CD4-positive, alpha-beta T cell treated with Interferon alpha-2 for 1 hour (primary cell): ENCODE results near the gene ZBTB8A.
"Not testable (repeated sequence)": the region's sequence is repeated elsewhere in the genome, so short reads cannot be mapped to it uniquely, and the experiment has no call there.

Source experiments
- DNase-seq, 2 donors: peaks; one replicate each; pipeline ENCODE4 v3.0.0-alpha.2; 2020 to 2022

The ZBTB8A gene

GRCh38 chr1:32622806-32623681 lies 83.8 kb downstream of the ZBTB8A start:
- peak in 1 of 2 donors; percentile 4 for DNase-seq

DNA sequence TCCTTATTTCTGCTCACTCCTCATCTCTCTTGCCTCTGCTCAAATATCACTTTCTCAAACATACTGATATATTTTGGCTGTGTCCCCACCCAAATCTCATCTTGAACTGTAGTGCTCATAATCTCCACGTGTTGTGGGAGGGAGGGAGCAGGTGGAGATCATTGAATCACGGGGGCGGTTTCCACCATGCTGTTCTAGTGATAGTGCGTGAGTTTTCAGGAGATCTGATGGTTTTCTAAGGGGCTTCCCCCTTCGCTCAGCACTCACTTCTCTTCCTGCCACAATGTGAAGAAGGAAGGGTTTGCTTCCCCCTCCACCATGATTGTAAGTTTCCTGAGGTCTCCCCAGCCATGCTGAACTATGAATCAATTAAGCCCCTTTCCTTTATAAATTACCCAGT lies 84.5 kb downstream of the ZBTB8A start:
- DNase-seq: no peak

DNA sequence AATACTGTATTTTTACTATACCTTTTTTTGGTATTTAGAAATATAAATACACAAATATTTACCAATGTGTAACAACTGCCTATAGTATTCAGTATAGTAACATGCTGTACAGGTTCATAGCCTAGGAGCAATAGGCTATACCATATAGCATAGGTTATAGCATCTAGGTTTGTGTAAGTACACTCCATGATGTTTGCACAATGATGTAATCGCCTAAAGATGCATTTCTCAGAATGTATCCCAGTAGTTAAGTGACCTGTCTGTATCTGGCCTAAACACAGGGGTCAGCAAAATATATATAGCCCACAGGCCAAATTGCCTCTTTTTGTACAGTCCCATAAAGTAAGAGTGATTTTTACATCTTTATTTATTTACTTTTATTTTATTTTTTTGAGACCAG lies 86.9 kb downstream of the ZBTB8A start:
- DNase-seq: no peak

- peak; percentile 33 to 66 for DNase-seq
Observed at GRCh38 chr1:32627596-32628162, 88.5 kb downstream of the ZBTB8A start.

DNA sequence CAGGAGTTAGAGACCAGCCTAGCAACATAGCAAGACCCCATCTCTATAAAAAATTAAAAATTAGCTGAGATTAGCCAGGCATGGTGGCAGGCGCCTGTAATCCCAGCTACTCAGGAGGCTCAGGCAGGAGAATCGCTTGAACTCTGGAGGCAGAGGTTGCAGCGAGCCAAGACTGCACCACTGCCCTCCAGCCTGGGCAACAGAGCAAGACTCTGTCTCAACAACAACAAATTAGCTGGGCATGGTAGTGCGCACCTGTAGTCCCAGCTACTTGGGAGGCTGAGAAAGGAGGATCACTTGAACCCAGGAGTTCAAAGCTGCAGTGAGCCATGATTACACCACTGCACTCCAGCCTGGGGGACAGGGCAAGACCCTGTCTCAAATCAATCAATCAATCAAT lies 90.9 kb downstream of the ZBTB8A start:
- DNase-seq: not testable (repeated sequence)

GRCh38 chr1:32632829-32633228 lies 93.6 kb downstream of the ZBTB8A start:
- no peak for DNase-seq

DNA sequence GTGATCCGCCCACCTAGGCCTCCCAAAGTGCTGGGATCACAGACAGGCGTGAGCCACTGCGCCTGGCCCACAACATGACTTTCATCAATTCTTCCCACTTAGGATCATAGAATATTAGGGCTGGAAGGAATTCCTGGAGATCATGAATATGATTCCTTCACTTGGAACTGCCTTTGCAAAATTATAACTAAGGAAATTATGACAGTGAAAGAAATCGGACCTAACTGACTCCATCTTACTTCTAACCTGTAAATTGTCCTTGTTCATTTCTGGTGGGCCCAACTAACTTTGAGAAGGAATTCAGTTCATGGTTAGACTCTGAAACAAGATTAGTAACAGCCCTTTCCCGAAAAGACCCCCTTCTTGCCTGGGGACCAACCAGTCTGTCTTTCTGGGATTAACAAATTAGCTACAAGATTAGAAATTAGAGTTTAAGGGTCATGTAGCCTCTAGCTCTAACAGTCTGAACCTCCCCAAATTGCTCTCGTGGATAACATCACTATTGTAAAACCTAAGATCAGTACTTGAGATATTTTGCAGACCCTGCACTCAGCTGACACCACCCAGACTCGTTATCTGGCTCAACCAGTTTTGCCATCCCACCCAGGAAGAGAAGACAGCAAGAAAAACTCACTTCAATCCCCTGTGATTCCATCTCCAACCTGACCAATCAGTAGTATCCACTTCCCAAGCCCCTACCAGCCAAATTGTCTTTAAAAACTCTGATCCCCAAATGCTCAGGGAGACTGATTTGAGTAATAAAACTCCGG lies 96.5 kb downstream of the ZBTB8A start:
- DNase-seq: no peak

GRCh38 chr1:32636914-32637645 lies 97.9 kb downstream of the ZBTB8A start:
- peak in 1 of 2 donors; percentile 18 for DNase-seq

DNA sequence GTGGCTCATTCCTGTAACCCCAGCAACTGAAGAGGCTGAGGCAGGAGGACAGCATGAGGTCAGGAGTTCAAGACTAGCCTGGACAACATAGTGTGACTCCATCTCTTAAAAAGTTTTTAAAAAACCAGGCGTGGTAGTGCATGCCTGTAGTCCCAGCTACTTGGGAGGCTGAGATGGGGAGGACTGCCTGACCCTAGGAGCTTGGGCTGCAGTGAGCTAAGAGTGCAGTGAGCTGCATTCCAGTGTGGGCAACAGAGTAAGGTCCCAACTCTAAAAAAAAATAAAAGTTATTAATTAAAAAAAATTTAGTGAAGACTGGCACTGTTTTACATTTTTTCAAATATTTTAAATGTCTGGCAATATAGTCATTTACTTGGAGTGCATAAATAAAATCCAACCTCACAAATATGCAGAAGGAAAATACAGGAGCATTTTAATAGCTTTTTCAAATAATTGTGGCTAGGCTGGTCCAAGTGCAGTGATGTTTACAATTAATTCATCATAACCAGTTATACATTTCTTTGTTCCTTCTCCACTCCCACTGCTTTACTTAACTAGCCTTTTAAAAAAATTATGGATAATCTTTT lies 100.4 kb downstream of the ZBTB8A start:
- DNase-seq: no peak

- not testable (repeated sequence) for DNase-seq
Observed at GRCh38 chr1:32642292-32642827, 103.1 kb downstream of the ZBTB8A start.

GRCh38 chr1:32644426-32644825 lies 105.2 kb downstream of the ZBTB8A start:
- no peak for DNase-seq

DNA sequence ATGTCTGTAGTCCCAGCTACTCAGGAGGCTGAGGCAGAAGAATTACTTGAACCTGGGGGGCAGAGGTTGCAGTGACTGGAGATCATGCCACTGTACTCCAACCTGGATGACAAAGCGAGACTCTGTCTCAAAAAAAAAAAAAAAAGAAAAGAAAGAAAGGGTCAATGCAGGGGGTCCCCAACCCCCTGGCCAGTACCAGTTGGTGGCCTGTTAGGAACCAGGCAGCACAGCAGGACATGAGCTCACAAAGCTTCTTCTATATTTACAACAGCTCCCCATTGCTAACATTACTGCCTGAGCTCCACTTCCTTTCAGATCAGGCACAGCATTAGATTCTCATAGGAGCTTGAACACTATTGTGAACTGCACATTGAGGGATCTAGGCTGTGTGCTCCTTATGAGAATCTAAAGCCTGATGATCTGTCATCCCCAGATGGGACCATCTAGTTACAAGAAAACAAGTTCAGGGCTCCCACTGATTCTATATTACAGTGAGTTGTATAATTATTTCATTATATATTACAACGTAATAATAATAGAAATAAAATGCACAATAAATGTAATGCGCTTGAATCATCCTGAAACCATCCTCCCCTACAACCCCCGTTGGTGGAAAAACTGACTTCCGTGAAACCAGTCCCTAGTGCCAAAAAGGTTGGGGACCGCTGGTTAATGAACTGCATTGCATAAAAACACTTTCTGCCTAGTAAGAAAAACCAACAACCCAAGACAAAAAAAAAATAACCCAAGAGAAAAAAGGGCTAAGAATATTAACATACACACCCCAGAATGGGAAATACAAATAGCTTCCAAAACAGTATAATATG lies 108.3 kb downstream of the ZBTB8A start:
- no peak for DNase-seq

DNA sequence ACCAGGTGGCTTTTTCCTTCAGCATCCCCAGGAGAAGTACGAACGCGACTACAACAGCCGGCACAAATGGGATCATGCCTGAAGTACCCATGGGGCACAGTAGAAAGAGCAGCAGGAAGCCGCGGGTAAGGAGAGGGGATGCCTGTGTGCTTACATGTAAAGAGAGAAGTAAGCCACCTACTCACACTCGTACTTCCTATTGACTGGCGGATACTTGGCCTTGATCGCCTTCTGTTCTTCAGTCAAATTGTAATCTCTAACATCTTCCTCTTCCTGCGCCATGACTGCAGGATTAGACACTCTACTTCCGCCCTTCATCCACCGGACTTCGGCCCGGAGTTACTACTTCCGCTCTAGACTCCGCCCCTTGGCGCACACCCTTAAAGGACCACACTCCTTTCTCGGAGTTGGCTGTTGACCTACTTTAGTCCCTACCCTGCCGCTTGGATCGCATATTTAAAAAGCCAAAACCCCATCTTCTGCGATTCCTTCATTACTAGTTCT lies 111.1 kb downstream of the ZBTB8A start, which contains the start of gene ZBTB8OS:
TSS of gene ZBTB8OS (minus strand) at position 303 of the 504 bp plus-strand sequence. CDS start at position 282, 21 bp downstream.
- DNase-seq: peak; percentile 93

GRCh38 chr1:32650752-32651460 lies 111.7 kb downstream of the ZBTB8A start, which contains the start of gene RBBP4:
TSS of gene RBBP4 (plus strand) at chr1:32651208. CDS start at chr1:32651307, 99 bp downstream.
- peak; percentile 98 to 99 for DNase-seq

GRCh38 chr1:32651461-32652073 lies 112.3 kb downstream of the ZBTB8A start:
- DNase-seq: no peak

DNA sequence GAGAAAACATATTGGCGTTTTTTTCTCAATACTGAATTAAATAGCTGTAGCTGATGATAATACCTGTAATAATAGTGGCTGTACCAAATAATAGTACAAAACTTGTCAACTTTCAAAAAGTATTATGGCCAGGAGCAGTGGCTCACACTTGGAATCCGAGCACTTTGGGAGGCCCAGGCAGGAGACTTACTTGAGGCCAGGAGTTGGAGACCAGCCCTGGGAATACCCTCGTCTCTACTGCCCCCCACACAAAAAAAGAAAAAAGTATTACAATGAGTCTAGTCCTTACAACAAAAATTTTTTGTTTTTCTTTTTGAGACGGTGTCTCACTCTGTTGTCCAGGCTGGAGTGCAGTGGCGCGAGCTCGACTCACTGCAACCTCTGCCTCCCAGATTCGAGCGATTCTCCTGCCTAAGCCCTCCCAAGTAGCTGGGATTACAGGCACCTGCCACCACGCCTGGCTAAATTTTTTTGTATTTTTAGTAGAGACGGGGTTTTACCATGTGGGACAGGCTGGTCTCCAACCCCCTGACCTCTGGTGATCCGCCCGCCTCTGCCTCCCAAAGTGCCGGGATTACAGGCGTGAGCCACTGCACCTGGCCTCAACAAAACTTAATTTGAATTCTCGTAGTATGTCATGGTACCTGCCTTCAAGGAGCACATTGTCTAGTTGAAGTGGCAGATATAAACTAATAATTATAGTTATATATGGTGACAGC lies 113.2 kb downstream of the ZBTB8A start:
- DNase-seq: no peak
